KG1 (cell line): ENCODE data around the gene FBXL12.
"Not testable (repeated sequence)": the region's sequence is repeated elsewhere in the genome, so short reads cannot be mapped to it uniquely, and the experiment has no call there.

Experiments
- DNase-seq: peaks from one replicate; lab custom pipeline; 2025; lab: John Stamatoyannopoulos, UW

Gene FBXL12

DNA sequence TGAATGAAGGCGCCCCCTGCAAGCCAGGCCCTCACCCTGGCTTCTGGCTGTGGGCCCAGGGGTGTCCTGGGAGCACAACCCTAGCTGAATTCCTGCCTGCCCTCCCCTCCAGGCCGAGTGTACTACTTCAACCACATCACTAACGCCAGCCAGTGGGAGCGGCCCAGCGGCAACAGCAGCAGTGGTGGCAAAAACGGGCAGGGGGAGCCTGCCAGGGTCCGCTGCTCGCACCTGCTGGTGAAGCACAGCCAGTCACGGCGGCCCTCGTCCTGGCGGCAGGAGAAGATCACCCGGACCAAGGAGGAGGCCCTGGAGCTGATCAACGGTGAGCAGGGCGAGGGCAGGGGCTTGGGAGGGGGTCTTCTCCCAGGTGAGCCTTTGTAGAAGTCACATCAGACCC is 19.4 kb upstream of the FBXL12 start:
- DNase-seq = no peak

DNA sequence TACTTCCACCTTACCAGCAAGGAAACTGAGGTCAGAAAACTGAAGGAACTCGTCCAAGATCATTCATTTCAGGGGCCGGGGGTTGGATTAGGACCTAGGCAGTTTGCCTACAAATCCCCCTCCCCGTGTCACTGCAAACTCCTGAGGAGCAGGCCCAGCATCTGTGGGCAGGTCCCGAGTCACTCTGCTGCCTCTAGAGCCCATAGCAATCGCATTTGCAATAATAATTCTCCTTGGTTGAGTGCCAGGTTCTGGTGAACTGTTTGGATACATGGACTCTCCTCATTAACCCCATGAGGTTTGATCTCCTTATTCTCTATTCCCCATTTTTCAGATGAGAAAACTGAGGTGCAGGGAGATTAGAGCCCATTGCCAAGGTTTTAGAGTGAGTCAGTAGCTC is 17.1 kb upstream of the FBXL12 start:
- DNase-seq = no peak

DNA sequence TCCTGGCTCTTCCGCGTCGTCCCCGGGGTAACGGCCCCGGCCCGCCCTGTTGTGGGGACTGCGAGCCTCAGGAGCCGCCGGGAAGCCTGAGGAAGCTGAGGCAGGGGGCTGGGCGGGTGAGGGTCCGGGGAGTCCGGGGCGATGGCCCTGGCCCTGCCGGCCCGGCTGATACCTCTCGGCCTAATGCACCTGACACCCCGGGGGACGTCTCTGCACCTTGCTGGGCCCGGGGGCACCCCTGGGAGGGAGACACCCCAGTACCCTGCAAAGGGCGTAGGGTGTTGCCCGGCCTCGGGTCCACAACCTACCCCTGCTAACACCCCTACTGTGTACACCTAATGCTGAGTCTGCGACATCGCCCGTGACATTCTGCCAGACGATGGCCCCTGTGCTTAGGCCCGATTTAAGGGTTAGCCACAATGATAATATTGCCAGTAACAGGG is 16.6 kb upstream of the FBXL12 start:
- no peak for DNase-seq

DNA sequence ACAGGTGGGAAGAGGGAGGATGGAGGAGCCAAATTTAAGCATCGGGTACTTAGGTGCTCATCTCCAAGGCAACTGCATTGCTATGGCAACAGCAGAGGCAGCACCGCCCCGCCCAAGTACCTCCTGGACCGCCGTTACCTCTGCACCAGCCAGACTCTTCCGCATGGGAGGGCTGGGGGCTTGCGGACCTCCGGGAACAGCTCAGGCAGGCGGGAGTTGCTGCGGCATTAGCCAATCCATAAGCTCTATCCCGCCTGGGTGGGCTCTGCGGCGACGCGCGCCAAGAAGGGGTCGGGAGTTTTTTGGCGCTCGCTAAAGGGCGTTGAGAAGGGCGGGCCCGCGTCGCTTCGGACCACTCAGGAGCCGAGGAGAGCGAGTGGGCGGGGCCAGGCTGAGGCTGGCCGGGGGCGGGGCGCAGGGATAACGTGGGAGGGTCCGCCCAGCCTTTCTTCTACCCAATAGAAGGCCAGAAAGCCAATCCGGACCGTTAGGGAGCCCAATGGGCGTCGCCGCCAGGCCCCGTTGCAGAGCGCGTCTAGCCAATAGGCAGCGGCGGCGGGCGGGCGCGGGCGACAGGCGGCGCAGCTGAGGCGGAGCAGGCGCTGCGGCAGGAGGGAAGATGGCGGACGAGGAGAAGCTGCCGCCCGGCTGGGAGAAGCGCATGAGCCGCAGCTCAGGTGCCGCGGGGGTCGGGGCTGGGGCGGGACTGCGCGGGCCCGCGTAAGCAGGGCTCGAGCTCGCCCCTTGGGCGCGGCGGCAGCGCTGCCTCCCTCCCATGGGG is 16.0 kb upstream of the FBXL12 start, which contains the start of gene PIN1:
Gene PIN1, plus strand, starts transcription at position 593 of the 781 bp plus-strand sequence. Its CDS starts 27 bp downstream, at position 620.
- peak; percentile 97 for DNase-seq

DNA sequence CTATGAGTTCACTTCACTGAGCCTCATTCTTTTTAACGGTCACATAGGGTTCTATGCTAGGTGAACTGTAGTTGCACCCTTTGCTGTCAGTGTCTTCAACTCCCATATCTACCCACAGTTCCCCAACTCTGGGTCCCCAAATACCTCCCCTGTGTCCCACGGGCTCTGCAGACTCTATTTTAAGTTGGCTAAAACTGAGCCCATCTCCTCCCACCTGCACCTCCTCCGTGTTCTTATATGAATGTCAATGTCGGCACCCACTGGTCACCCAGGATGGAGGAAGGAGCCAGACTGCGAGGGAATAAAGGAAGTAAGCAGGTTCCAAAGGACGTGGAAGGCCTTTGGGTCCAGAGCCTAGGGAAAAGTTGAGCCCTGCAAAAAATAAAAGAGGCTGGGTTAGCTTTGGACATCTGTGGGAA is 15.4 kb upstream of the FBXL12 start:
- DNase-seq = no peak

DNA sequence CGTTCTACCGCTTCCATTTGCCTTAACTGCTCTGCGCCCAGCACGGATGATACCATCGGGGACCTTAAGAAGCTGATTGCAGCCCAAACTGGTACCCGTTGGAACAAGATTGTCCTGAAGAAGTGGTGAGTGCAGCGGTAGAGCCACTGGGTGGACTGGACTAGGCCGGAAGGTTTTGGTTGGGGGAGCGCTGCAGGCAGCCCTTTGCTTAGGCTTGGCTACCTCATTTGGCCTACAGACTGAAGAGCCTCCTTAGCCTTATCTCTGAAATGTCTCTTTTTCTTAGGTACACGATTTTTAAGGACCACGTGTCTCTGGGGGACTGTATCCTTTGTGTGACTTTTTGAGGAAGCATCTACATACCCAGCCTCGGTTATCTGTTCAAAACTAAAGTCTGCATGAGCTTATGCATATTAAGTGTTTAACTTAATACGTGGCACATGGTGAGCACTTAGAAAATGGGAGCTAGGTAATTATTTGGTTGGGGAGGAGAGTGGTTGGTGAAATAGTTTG is 9.7 kb upstream of the FBXL12 start:
- DNase-seq = no peak

DNA sequence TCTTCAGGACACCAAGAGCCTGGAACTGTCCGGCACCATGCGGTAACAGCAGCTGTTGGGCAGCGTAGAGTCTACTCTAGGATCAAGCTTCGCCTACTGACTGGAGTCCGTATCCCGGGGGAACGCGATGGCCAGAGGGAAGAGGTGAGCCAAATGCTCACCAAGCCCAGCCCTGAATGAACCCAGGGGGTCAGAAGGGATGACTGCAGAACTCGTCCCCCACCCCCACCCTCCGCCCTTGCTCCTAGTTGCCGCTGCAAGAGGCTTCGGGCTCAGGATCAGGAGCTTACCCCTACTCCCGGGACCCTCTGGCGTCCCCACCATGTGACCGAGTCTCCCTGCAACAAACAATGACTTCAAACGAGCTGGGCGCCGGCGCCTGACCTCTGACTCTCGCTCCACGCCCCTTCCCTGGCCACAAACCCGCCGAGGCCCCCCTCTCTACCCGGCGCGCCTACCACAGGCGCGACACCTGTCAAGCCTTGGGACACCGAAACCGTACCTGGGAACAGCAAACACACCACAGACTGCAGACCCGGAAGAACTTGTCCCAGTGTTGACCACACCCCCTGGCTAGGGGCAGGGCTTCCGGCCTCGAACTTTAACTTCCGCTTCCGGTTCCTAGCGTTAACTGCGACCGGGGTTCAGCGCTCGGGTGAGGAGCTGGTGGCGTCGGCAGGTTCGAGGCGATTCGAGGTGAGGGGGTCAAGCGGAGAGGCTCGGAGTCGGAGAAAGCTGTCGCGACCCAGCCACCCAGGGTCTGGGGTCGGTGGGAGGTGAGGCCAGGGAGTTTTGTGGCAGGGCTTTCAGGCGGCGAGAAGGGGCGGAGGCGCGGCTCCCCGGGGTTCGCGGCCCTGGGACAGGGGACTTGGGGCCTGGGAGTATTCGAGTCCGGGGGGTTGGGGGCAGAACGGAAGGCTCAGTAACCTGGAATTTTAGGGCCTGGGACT is 8.7 kb upstream of the FBXL12 start, which contains the start of gene UBL5:
Gene UBL5, plus strand, starts transcription at position 630 of the 950 bp plus-strand sequence. CDS start 420 bp downstream, outside the sequence.
- peak; percentile 84 for DNase-seq

DNA sequence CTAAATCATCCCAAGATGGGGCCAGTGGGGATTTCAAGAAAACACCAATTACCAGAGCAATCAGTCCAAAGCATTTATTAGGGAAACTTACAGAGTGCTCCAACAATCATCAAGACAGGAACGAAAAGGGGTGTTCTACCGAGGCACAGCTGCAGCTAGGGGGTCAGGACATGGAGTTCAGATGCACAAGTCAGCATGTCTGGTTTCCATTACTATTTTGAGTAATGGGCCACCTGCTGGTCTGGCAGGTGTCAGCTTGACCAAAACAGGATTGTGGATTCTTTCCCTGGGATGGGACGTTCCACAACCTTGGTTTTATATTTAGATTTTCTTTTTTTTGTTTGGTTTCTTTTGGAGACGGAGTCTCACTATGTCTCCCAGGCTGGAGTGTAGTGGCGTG is 4.9 kb upstream of the FBXL12 start:
- DNase-seq = no peak

DNA sequence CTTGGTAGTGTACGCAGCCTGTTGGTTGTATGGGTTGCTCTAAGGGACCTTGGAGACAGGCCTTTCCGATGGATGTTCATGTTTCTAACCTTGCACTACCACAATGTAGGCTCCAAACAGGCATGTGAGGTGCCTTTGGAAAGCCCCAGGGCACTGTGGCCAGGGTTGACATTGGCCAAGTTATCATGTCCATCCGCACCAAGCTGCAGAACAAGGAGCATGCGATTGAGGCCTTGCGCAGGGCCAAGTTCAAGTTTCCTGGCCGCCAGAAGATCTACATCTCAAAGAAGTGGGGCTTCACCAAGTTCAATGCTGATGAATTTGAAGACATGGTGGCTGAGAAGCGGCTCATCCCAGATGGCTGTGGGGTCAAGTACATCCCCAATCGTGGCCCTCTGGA is 1.2 kb upstream of the FBXL12 start:
- DNase-seq = not testable (repeated sequence)

DNA sequence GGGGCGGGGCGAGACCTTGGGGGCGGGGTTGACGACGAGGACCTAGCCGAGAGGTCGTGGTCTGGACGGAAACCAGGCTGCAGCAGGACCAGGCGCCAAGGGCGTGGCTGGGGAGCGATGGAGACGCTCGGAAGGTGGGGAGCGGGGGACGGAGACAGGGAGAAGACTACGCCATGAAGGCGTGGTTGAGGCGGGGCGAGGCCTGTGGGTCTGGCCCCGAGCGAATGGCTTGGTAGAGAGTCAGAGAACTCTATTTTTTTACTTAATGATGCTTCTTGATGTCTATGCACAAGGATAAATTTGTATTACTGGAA is 674 bp upstream of the FBXL12 start:
- DNase-seq = no peak

DNA sequence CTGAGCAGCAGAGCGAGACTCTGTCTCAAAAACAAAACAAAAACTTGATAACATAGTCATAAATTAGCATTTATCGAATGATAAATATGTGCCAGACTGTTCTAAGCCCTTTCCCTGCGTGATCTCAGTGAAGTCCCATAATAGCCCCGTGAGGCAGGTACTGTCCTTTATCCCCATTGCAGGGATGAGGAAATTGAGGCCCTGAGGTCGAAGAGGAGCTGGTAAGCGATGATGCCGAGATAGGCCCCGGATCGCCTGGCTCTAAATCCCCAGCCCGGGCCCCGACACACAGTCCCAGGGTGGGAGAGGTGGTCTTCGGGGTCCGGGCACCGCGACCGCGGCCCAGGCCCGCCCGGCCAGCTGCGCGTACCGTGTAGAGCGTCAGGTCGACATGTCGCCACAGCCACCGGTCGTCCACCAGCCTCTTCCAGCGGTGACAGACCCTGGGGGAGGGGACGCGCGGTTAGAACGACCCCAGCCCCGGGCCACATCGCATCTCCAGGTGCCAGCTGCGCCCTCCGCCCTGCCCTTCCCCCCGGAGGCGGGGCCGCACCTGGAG is 625 bp downstream of the FBXL12 start:
- no peak for DNase-seq

DNA sequence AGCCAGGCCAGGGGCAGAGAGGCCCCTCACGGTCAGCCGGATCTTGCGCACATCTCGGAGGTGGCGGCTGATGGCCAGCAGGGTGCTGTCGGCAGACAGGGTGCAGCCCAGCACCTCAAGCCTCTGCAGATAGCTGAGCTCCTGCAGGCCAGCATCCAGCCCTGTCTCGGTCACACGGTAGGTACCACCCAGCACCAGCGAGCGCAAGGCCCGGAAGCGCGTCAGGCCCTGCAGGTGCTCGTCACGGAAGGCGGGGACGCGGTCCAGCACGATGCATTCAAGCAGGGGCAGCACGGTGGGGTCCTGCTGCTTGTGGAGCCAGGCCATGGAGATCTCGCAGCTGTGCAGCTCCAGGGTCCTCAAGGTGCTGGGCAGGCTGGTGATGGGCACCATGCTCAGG is 7.7 kb downstream of the FBXL12 start:
- no peak for DNase-seq

DNA sequence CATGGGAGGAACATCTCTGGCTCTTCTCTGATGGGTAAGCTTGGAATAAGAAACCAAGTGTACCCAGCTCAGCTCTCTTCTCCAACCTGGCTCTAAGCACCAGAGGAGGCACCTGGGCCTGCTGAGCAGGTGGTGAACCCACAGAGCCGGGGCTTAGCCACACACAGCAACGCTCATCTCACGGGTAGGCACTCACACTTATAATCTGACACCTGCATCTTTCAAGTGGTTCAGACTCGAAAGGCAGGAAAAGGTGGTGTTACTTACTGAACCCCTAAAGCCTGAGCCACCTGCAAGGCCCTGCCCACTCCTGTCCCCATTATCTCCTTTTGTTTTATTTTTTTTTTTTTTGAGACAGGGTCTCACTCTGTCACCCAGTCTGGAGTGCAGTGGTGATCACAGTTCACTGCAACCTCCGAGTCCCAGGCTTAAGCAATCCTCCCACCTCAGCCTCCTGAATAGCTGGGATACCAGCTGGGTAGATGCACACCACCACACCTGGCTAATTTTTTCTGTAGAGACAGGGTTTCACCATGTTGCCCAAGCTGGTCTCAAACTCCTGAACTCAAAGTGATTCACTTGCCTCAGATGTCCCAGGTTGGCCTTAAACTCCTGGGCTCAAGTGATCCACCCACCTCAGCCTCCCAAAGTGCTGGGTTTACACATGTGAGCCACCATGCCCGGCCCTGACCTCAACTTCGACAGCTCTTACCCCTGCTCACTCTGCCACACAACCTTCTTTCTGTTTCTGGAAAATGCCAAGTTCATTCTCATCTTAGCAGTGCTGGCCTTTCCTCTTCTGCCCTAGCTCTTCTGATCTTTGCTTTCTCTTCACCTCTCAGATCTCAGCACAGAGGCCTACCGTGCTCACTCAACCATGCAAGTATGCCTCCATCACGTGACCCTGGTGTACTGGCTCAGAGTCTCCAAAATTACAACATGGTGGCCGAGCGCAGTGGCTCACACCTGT is 9.7 kb downstream of the FBXL12 start:
- no peak for DNase-seq

DNA sequence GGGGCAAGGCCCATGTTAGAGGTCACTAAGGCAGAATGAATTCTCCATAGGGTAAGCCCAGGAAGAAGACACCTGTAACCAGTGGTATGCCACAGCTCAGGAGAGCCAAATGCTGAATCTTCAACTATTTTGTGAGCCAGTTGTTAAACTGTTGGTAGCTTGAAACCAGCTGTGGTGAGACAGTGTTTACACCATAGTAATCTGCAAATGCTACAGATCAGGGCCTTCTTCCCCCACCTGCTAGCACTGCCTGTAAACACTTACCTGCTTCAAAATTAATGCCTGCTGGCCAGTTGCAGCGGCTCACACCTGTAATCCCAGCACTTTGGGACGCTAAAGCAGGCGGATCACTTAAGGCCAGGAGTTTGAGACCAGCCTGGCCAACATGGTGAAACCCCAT is 12.1 kb downstream of the FBXL12 start:
- DNase-seq = no peak

DNA sequence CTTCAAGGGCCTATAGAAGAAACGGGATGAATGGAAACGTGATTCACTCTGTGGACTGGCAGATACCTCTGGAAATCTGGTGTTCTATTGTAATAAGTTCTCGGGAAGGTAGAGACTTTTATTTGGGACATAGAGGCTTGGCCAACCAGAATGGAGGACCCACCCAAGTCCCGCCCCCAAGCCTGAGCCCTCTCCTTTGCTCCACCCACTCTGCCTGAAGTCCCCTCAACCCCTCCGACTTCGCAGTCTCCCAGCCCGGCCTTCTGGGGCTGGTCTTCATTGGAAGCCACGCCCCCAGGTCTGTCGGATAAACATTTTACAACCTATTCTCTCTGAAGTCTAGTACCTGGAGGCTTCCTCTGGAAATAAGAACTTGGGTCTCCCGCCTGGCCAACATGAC is 16.9 kb downstream of the FBXL12 start:
- DNase-seq = no peak

DNA sequence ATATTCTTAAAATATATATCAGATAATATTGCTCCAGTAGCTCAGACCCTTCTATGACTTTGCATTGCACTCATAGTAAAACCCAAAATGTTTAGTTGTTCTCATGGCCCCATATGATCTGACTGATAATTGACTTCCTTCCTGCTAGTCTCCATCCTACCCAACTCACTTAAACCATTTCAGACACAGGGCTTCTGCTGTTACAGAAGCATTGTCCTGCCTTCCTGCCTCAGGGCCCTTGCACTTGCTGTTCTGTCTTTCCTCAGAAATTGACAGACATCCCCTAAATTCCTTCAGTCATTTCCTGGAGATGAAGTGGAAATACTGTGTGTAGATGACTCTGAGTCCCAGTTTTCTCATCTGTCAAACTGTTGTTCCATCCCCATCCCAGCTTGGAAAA is 19.7 kb downstream of the FBXL12 start:
- no peak for DNase-seq

DNA sequence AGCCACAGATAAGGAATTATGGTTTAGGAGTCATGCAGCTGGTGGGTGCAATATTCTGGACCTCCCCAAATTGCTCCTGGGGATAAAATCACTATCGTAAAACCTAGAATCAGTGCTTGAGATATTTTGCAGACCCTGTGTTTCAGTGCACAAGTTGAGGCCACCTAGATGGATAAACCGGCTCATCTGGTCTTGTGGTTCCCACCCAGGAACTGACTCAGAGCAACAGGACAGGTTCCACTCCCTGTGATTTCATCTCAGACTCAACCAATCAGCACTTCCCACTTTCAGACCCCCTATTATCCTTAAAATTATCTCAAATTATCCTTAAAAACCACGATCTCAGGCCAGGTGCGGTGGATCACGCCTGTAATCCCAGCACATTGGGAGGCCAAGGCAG is 21.0 kb downstream of the FBXL12 start:
- no peak for DNase-seq

DNA sequence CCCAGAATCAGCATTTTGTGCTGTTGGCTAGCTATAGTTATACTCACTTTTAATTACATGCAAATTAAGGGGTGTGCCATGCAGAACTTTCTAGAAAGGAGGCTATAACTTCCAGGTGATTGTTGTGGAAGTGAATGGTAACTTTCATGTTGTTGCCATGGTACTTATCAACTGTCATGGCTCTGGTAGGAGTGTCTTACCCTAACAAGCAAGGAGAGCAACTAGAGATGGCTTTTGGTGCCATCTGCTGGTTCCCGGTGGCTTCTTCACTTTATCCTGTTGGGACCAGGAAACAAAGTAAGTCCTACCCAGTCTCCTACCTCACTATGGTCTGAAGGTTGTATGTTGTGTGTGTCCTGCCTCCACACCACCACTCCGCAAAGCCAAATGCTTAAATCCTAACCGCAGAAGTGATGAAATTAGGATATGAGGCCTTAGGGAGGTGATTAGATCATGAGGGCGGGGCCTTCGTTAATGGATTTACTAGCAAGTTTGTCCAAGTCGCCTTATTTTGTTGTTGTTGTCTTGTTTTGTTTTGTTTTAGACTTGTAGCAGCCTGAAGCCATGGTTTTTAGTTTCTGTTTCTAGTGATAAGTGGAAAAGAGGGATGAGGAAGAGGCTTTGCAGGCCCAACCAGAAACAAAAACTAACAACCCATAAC is 22.6 kb downstream of the FBXL12 start:
- peak; percentile 68 for DNase-seq

DNA sequence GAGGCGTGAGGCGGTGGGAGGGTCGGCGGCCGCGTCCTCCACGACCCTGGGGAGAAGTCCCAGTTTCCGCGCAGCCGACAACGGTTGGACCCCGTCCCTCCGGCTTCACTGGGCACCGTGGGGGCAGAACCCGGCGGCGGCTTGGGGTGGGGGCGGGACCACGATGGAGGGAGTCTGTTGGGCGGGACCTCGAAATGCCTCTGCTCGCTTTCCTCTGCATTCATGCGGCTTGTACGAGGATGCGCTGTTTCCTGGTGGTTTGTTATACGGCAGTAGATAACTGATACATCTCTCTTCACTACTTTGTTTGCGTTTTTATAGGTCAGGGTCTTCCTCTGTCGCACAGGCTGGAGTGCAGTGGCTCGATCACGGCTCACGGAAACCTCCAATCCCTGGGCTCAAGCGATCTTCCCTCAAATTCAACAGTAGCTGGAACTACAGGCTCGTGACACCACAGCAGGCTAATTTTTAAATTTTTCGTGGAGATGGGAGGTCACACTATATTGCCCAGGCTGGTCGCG is 25.7 kb downstream of the FBXL12 start:
- DNase-seq = no peak
